HT1080 (cell line): Measurements from ENCODE around the gene HMG20A. TPM values are rescaled to one million over a fixed set of nuclear protein-coding genes. Genes with fewer than 3 reads are reported as not detected.
A peak's percentile ranks its signal among the peaks of the same experiment; 100 is the strongest.
"Not testable (repeated sequence)": the region's sequence is repeated elsewhere in the genome, so short reads cannot be mapped to it uniquely, and the experiment has no call there.

ENCODE experiments used
- DNase-seq: peaks from one replicate; pipeline ENCODE4 v3.0.0-alpha.2; 2015; ENCODE audit warnings: low read depth
- total RNA-seq: library from RNA; depleted of rRNA; stranded (reverse); fragments of >200 nt; shearing (Covaris generic); gene quantifications from 2 replicates; pipeline ENCODE4 v1.2.3, GENCODE V29; 2014

Gene HMG20A
- total RNA-seq, 1 experiment from 2014 or later: 34.1 TPM

GRCh38 chr15:77406173-77406759, 14.4 kb upstream of the HMG20A start:
- not testable (repeated sequence) for DNase-seq

GRCh38 chr15:77406846-77407245, 13.8 kb upstream of the HMG20A start:
- no peak for DNase-seq

GRCh38 chr15:77409259-77410156, 11.2 kb upstream of the HMG20A start:
- peak; percentile 7 for DNase-seq

GRCh38 chr15:77410157-77410500, 10.6 kb upstream of the HMG20A start:
- not testable (repeated sequence) for DNase-seq

GRCh38 chr15:77410701-77411618, 9.7 kb upstream of the HMG20A start:
- DNase-seq: no peak

- DNase-seq: no peak
These were observed 9.1 kb upstream of the HMG20A start for GRCh38 chr15:77411619-77411976.

GRCh38 chr15:77412972-77413698, 7.6 kb upstream of the HMG20A start:
- DNase-seq: no peak

- no peak for DNase-seq
These were observed 6.9 kb upstream of the HMG20A start for GRCh38 chr15:77413699-77414349.

GRCh38 chr15:77414789-77415442, 5.8 kb upstream of the HMG20A start:
- no peak for DNase-seq

GRCh38 chr15:77415450-77416147, 5.1 kb upstream of the HMG20A start:
- DNase-seq: no peak

GRCh38 chr15:77416148-77416455, 4.6 kb upstream of the HMG20A start:
- DNase-seq: no peak

GRCh38 chr15:77416954-77417353, 3.7 kb upstream of the HMG20A start:
- DNase-seq: no peak

GRCh38 chr15:77417602-77418001, 3.1 kb upstream of the HMG20A start:
- DNase-seq: no peak

GRCh38 chr15:77418391-77418965, 2.2 kb upstream of the HMG20A start:
- peak; percentile 21 for DNase-seq

GRCh38 chr15:77418966-77419835, 1.5 kb upstream of the HMG20A start:
- peak; percentile 48 for DNase-seq

- peak; percentile 97 for DNase-seq
These were observed 665 bp upstream of the HMG20A start, which contains the start of gene PEAK1 for GRCh38 chr15:77419836-77420609. PEAK1 (minus strand) TSS chr15:77420104; CDS start chr15:77181926, 238,178 bp downstream.

GRCh38 chr15:77421370-77421700, 647 bp downstream of the HMG20A start:
- no peak for DNase-seq

GRCh38 chr15:77425104-77425503, 4.4 kb downstream of the HMG20A start:
- DNase-seq: no peak
